CD4-positive, alpha-beta T cell (primary cell): ENCODE results near the gene IL19. TPM values are rescaled to one million over a fixed set of nuclear protein-coding genes. Genes with fewer than 3 reads are reported as not detected.
A peak's percentile ranks its signal among the peaks of the same experiment; 100 is the strongest.

ENCODE experiments used
- ATAC-seq: fragments of 200-7000 bp; cut with Tn5 transposase; one replicate; pipeline ENCODE4 v1.10.0; 2022; ENCODE audit warnings: mild to moderate bottlenecking; ENCODE audit not compliant: poor library complexity
- CTCF ChIA-PET: fragments of 350-600 bp; sonication (Branson Sonifier 250); formaldehyde crosslinking; loops from one replicate; lab custom pipeline; 2021; ENCODE audit warnings: antibody characterized with exemption, inconsistent platforms; lab: Charles Lee
- POLR2A ChIA-PET: fragments of 350-600 bp; sonication (Branson Sonifier 250); formaldehyde crosslinking; loops from one replicate; lab custom pipeline; 2021; ENCODE audit warnings: antibody characterized with exemption, inconsistent platforms; lab: Charles Lee
- DNase-seq, 14 experiments: peaks; one replicate each; pipeline ENCODE4 v3.0.0-alpha.2; 2013 to 2020; ENCODE audit warnings: mixed read lengths in 2 of 14
- H3K27ac ChIP-seq, 2 donors: one replicate each; pipeline versions ENCODE4 v1.5.1 to v1.7.0; 2013; ENCODE audit warnings: low read length in 2 of 2, low read depth in 1 of 2, mild to moderate bottlenecking in 1 of 2
- H3K27me3 ChIP-seq, 2 experiments: 1 replicate in 1 of 2; 2 replicates in 1 of 2; pipeline versions ENCODE4 v1.6.1 to v1.7.0; 2013; ENCODE audit warnings: low read length in 2 of 2, control low read depth in 1 of 2, mild to moderate bottlenecking in 1 of 2, moderate library complexity in 1 of 2; ENCODE audit not compliant: insufficient read depth in 2 of 2, control insufficient read depth in 1 of 2
- H3K36me3 ChIP-seq: one replicate; pipeline ENCODE4 v1.6.1; 2013; ENCODE audit warnings: low read length, control low read depth; ENCODE audit not compliant: insufficient read depth
- H3K4me1 ChIP-seq: one replicate; pipeline ENCODE4 v1.6.1; 2013; ENCODE audit warnings: low read length, control low read depth; ENCODE audit not compliant: insufficient read depth
- H3K4me3 ChIP-seq: one replicate; pipeline ENCODE4 v1.5.1; 2013; ENCODE audit warnings: mild to moderate bottlenecking, low read length, moderate library complexity
- H3K9me3 ChIP-seq, 2 experiments: 1 replicate in 1 of 2; 2 replicates in 1 of 2; pipeline versions ENCODE4 v1.6.1 to v1.7.0; 2013; ENCODE audit warnings: low read length in 2 of 2, mild to moderate bottlenecking in 2 of 2, control low read depth in 1 of 2, moderate library complexity in 1 of 2; ENCODE audit not compliant: control insufficient read depth in 1 of 2, insufficient read depth in 1 of 2
- H3K27ac Mint-ChIP-seq: one replicate; pipeline ENCODE4 v1.8.0; 2020; ENCODE audit warnings: mixed read lengths
- H3K27me3 Mint-ChIP-seq: one replicate; pipeline ENCODE4 v1.8.0; 2021; ENCODE audit warnings: mixed read lengths
- H3K36me3 Mint-ChIP-seq: one replicate; pipeline ENCODE4 v1.8.0; 2021; ENCODE audit warnings: low read depth, mixed read lengths
- H3K4me1 Mint-ChIP-seq: one replicate; pipeline ENCODE4 v1.8.0; 2021; ENCODE audit warnings: low read depth, mixed read lengths
- H3K4me3 Mint-ChIP-seq: one replicate; pipeline ENCODE4 v1.8.0; 2020; ENCODE audit warnings: mild to moderate bottlenecking, mixed read lengths
- H3K9me3 Mint-ChIP-seq: one replicate; pipeline ENCODE4 v1.8.0; 2020; ENCODE audit warnings: mixed read lengths
- intact Hi-C, 2 experiments: fragments of 100-400 bp; cut with DNase I in 1 of 2; cut with micrococcal nuclease in 1 of 2; formaldehyde crosslinking; loops; one replicate each; pipeline versions ENCODE4 v1.15.1 to v1.9.0; 2023 to 2025; cut with DNase I, micrococcal nuclease
- total RNA-seq, 174 experiments: library from RNA in 2 of 174; stranded (reverse) in 2 of 174; gene quantifications; one replicate each; pipeline ENCODE4 v1.2.3 and lab custom pipeline; 2021 to 2026
- TF ChIP-seq, protein P1 (sequence below): fragments of 200-600 bp; IDR thresholded peaks from one replicate; pipeline ENCODE4 v1.8.0; 2022; ENCODE audit warnings: antibody characterized with exemption, mild to moderate bottlenecking

Gene IL19
- total RNA-seq, 2 experiments from 2014 or later = not detected

- no peak overlapping the region for H3K27ac ChIP-seq
- Mint-ChIP-seq H3K27me3 (peaks cover 6% of the 10 kb centered on the region), H3K4me1 (peaks cover 16% of the 10 kb centered on the region), H3K36me3 (no peaks in the 10 kb centered on the region), H3K27ac (no peak overlapping the region), H3K4me3 (no peak overlapping the region), H3K9me3 (no peaks in the 10 kb centered on the region)
- H3K4me1 ChIP-seq = peaks cover 4% of the 10 kb centered on the region
- TF ChIP-seq, protein P1, sequence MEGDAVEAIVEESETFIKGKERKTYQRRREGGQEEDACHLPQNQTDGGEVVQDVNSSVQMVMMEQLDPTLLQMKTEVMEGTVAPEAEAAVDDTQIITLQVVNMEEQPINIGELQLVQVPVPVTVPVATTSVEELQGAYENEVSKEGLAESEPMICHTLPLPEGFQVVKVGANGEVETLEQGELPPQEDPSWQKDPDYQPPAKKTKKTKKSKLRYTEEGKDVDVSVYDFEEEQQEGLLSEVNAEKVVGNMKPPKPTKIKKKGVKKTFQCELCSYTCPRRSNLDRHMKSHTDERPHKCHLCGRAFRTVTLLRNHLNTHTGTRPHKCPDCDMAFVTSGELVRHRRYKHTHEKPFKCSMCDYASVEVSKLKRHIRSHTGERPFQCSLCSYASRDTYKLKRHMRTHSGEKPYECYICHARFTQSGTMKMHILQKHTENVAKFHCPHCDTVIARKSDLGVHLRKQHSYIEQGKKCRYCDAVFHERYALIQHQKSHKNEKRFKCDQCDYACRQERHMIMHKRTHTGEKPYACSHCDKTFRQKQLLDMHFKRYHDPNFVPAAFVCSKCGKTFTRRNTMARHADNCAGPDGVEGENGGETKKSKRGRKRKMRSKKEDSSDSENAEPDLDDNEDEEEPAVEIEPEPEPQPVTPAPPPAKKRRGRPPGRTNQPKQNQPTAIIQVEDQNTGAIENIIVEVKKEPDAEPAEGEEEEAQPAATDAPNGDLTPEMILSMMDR = no peak
- H3K9me3 ChIP-seq = no peaks in the 10 kb centered on the region
- H3K36me3 ChIP-seq = no peaks in the 10 kb centered on the region
- POLR2A ChIA-PET = no interaction called here
- H3K4me3 ChIP-seq = no peak overlapping the region
- H3K27me3 ChIP-seq = peaks cover 0 to 7% of the 10 kb centered on the region in 2 experiments
- ATAC-seq (no peak), DNase-seq (peak in 2 of 14 experiments; percentile 49 to 60)
- intact Hi-C loops = loop anchor here in 1 of 2 experiments (2.0 kb wide), 1 partner anchor 14 kb away; no protein-coding TSS in a partner anchor
- CTCF ChIA-PET = no interaction called here
Measured at GRCh38 chr1:206834711-206835110, 64.1 kb downstream of the IL19 start.

DNA sequence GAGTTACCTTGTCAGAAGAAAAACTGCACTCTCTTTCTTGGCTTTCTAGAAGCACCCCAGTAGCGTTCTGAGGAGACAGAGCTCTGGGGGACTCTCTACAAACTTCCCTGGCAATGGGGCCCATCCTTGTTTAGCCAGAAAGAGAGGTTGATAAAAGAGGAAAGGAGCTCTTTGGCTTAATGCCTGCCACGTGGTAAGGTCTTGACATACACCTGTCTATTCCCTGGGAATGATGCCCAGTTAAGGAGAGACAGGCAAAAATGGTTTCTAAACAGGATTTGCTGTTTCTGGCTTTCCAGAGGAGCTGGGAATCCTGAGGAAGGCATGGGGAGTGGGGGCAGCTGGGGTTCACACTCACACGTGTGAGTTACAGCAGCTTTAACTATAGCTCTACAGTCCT lies 64.6 kb downstream of the IL19 start:
- peaks cover 11% of the 10 kb centered on the region for H3K4me1 Mint-ChIP-seq
- Histone ChIP-seq H3K27me3 (peaks cover 0 to 7% of the 10 kb centered on the region in 2 experiments), H3K36me3 (no peaks in the 10 kb centered on the region), H3K4me3 (no peak overlapping the region), H3K27ac (no peak overlapping the region), H3K4me1 (no peaks in the 10 kb centered on the region), H3K9me3 (no peaks in the 10 kb centered on the region)
- no peak overlapping the region for H3K4me3 Mint-ChIP-seq
- H3K27ac Mint-ChIP-seq = no peak overlapping the region
- H3K36me3 Mint-ChIP-seq = no peaks in the 10 kb centered on the region
- no peaks in the 10 kb centered on the region for H3K9me3 Mint-ChIP-seq
- TF ChIP-seq, protein P1 = no peak
- intact Hi-C loops = loop anchor here in 1 of 2 experiments (2.0 kb wide), 1 partner anchor 14 kb away; no protein-coding TSS in a partner anchor
- no peak for DNase-seq
- peaks cover 6% of the 10 kb centered on the region for H3K27me3 Mint-ChIP-seq
- CTCF ChIA-PET = no interaction called here
- POLR2A ChIA-PET = no interaction called here
- no peak for ATAC-seq

DNA sequence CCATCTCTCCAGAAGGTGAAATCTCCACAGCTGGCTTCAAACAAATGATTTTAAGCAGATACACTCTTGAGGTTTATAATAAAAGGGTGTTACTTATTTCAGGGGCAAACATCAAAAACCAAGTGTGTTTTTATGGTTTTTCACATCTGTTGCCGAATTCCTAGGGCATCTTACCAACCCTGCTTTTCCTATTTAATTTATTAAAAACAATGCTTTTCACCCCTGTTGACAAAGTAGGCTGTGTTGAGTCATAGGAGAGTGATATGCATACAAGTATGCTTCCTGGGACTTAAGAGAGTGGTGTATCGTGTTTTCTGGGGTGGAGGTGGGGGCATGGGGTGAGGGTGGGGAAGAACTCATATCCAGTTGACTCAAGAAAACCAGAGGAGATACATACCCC lies 65.5 kb downstream of the IL19 start:
- ChIA-PET POLR2A (interaction anchor here (0.8 kb wide), 1 partner anchor 37 kb away, joined by 3 read pairs; no protein-coding TSS in a partner anchor), CTCF (no interaction called here)
- H3K4me3 ChIP-seq = no peak overlapping the region
- intact Hi-C loops = no loop called here
- H3K9me3 ChIP-seq = no peaks in the 10 kb centered on the region
- H3K27ac ChIP-seq = no peak overlapping the region
- Mint-ChIP-seq H3K9me3 (no peaks in the 10 kb centered on the region), H3K27ac (no peak overlapping the region), H3K4me3 (no peak overlapping the region), H3K4me1 (peaks cover 10% of the 10 kb centered on the region), H3K36me3 (no peaks in the 10 kb centered on the region), H3K27me3 (peaks cover 6% of the 10 kb centered on the region)
- TF ChIP-seq, protein P1 = no peak
- H3K36me3 ChIP-seq = no peaks in the 10 kb centered on the region
- DNase-seq (no peak), ATAC-seq (no peak)
- H3K27me3 ChIP-seq = peaks cover 0 to 7% of the 10 kb centered on the region in 2 experiments
- H3K4me1 ChIP-seq = no peaks in the 10 kb centered on the region
